Measurements from ENCODE around the gene NINJ2.

The NINJ2 gene

DNA sequence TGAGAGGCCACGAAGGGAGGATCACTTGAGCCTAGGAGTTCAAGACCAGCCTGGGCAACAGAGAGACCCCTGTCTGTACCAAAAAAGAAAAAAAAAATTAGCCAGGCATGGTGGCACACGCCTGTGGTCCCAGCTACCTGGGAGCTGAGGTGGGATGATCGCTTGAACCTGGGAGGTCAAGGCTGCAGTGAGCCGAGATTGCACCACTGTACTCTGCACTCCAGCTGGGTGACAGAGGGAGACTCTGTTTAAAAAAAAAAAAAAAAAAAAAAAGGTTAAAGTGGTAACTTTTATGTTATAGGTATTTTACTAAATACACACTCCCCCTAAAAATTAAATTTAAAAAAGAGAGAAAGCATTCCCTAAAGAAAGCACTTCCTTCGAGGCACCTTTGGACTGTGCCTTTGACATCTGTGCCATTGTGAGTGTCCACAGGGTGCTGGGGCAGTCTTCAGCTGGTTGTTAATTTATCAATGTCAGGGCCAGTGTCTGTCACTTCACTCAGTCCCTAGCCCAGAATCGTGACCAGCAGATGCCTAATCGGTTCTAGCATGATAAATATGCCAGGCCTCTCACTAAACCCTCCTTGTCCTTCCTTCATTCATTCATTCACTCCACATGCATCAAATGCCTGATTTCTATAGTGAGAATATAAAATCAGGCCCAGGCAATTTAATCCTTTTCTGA is 140.4 kb downstream of the NINJ2 start:
- TF ChIP-seq, protein P1, sequence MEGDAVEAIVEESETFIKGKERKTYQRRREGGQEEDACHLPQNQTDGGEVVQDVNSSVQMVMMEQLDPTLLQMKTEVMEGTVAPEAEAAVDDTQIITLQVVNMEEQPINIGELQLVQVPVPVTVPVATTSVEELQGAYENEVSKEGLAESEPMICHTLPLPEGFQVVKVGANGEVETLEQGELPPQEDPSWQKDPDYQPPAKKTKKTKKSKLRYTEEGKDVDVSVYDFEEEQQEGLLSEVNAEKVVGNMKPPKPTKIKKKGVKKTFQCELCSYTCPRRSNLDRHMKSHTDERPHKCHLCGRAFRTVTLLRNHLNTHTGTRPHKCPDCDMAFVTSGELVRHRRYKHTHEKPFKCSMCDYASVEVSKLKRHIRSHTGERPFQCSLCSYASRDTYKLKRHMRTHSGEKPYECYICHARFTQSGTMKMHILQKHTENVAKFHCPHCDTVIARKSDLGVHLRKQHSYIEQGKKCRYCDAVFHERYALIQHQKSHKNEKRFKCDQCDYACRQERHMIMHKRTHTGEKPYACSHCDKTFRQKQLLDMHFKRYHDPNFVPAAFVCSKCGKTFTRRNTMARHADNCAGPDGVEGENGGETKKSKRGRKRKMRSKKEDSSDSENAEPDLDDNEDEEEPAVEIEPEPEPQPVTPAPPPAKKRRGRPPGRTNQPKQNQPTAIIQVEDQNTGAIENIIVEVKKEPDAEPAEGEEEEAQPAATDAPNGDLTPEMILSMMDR (IDR thresholded peaks at IDR 0.05; ENCODE audit: control extremely low read depth, extremely low read depth, low read depth, missing control alignments): no peak
- POLR2A ChIA-PET: no interaction called here
- DNase-seq (ENCODE audit: extremely low spot score): no peak
- CTCF ChIA-PET: interaction anchor here (1.7 kb wide), 1 partner anchor 70 kb away, joined by 4 read pairs; no protein-coding TSS in a partner anchor

DNA sequence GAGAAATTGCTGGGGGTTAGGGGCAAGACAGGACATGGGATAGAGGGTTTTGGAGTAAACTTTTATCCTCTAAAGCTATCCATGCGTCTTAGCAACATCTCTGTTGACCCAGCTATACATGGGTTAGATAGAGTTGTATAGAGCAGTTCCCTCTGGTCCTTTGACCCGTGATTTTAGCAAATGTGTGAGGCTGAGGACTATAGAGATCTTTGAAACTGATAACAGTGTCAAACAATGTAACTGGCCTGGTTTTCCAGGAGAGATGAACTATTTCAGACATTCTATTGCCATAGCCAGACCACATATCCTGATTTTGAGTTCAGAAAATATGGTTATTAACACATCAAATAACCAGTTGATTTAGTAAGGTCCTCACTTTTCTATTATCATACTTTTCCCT is 143.1 kb downstream of the NINJ2 start:
- TF ChIP-seq, protein P1 (IDR thresholded peaks at IDR 0.05; ENCODE audit: control extremely low read depth, extremely low read depth, low read depth, missing control alignments): no peak
- no peak for DNase-seq (ENCODE audit: extremely low spot score)
- CTCF ChIA-PET: interaction anchor here (1.1 to 3.7 kb wide), 8 partner anchors 10 to 509 kb away, joined by 3 to 12 read pairs (median 4); no protein-coding TSS in a partner anchor
- POLR2A ChIA-PET: no interaction called here

DNA sequence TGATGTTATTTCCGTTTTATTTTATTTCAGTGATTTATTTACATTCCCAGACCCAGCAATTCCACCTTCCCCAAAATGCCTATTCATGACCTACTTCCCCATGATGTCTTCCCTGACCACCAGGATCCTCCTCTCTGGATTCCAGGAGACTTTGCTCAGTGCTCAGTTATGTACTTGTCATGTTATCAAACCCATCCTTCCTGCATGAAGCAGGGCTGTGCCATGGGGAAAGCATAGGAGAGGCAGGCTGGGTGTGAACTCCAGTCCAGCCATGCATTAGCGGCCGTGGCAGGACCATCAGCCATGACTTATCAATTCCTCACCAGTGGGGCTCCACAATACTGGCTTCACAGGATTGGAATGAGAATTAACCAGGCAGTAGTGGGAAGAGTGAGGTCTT is 145.7 kb downstream of the NINJ2 start:
- no peak for DNase-seq (ENCODE audit: extremely low spot score)
- CTCF ChIA-PET: interaction anchor here (0.9 to 3.7 kb wide), 3 partner anchors 29 to 65 kb away, joined by 5 to 12 read pairs (median 5); no protein-coding TSS in a partner anchor
- TF ChIP-seq, protein P1 (IDR thresholded peaks at IDR 0.05; ENCODE audit: control extremely low read depth, extremely low read depth, low read depth, missing control alignments): no peak
- POLR2A ChIA-PET: no interaction called here
